ENCODE measurements around the gene CDH4.

DNA sequence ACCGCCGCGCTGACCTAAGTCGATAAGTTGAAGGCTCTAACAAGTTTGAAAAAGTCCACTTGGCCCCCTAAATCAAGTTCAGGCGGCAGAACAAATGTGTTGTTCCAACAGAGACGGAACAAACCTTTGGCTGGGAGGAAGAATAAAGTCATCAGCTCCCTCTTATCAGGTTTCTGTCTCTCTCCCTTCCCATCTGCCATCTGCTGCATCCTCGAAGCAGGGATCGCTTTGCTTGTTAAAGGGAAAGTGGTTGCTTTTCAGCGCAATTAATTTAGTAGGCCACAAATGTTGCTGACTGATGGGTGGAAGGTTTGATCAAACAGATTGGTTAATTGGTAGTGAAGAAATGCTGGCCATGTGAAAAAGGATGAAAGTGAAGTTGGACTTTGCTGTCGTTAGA is 64.3 kb downstream of the CDH4 start:
- TF ChIP-seq, protein P1, sequence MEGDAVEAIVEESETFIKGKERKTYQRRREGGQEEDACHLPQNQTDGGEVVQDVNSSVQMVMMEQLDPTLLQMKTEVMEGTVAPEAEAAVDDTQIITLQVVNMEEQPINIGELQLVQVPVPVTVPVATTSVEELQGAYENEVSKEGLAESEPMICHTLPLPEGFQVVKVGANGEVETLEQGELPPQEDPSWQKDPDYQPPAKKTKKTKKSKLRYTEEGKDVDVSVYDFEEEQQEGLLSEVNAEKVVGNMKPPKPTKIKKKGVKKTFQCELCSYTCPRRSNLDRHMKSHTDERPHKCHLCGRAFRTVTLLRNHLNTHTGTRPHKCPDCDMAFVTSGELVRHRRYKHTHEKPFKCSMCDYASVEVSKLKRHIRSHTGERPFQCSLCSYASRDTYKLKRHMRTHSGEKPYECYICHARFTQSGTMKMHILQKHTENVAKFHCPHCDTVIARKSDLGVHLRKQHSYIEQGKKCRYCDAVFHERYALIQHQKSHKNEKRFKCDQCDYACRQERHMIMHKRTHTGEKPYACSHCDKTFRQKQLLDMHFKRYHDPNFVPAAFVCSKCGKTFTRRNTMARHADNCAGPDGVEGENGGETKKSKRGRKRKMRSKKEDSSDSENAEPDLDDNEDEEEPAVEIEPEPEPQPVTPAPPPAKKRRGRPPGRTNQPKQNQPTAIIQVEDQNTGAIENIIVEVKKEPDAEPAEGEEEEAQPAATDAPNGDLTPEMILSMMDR (conservative IDR thresholded peaks at IDR 0.05; ENCODE audit: low read depth, low read length) = no peak
- TF ChIP-seq RFX5 (IDR thresholded peaks at IDR 0.05; ENCODE audit: low read depth, low read length) (no peak), POLR2A (IDR thresholded peaks at IDR 0.05; ENCODE audit: low read depth, low read length) (no peak), CEBPB (IDR thresholded peaks at IDR 0.05; ENCODE audit: low read depth, low read length) (no peak), CHD1 (IDR thresholded peaks at IDR 0.05; ENCODE audit: low read depth, low read length) (no peak), NFE2L2 (IDR thresholded peaks at IDR 0.05; ENCODE audit: low read depth, low read length) (no peak)
- TF ChIP-seq, protein P2, sequence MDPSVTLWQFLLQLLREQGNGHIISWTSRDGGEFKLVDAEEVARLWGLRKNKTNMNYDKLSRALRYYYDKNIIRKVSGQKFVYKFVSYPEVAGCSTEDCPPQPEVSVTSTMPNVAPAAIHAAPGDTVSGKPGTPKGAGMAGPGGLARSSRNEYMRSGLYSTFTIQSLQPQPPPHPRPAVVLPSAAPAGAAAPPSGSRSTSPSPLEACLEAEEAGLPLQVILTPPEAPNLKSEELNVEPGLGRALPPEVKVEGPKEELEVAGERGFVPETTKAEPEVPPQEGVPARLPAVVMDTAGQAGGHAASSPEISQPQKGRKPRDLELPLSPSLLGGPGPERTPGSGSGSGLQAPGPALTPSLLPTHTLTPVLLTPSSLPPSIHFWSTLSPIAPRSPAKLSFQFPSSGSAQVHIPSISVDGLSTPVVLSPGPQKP (IDR thresholded peaks at IDR 0.05; ENCODE audit: borderline replicate concordance, low read depth, low read length) = no peak
- TF ChIP-seq, protein P3, sequence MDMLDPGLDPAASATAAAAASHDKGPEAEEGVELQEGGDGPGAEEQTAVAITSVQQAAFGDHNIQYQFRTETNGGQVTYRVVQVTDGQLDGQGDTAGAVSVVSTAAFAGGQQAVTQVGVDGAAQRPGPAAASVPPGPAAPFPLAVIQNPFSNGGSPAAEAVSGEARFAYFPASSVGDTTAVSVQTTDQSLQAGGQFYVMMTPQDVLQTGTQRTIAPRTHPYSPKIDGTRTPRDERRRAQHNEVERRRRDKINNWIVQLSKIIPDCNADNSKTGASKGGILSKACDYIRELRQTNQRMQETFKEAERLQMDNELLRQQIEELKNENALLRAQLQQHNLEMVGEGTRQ (IDR thresholded peaks at IDR 0.05; ENCODE audit: low read depth, low read length) = no peak

Data from IMR-90 (cell line).